MG63 (cell line): ENCODE results near the gene PGAP2. TPM values are rescaled to one million over a fixed set of nuclear protein-coding genes. Genes with fewer than 3 reads are reported as not detected.

ENCODE experiments used
- DNase-seq: peaks from one replicate; pipeline ENCODE4 v3.0.0-alpha.2; 2020
- H3K27me3 ChIP-seq: fragments of 250-450 bp; sonication (Bioruptor Pico); 2 replicates; pipeline ENCODE4 v1.5.1; 2020; ENCODE audit warnings: mild to moderate bottlenecking, moderate library complexity
- H3K36me3 ChIP-seq: fragments of 250-450 bp; sonication (Bioruptor Pico); 2 replicates; pipeline ENCODE4 v1.5.1; 2020; ENCODE audit warnings: mild to moderate bottlenecking, moderate library complexity
- H3K4me3 ChIP-seq: fragments of 250-450 bp; sonication (Bioruptor Pico); 2 replicates; pipeline ENCODE4 v1.5.1; 2020; ENCODE audit warnings: mild to moderate bottlenecking, moderate library complexity
- H3K9me3 ChIP-seq: fragments of 250-450 bp; sonication (Bioruptor Pico); 2 replicates; pipeline ENCODE4 v1.5.1; 2020; ENCODE audit warnings: mild to moderate bottlenecking, moderate library complexity
- total RNA-seq: library from RNA; depleted of rRNA; stranded (reverse); fragments of >200 nt; shearing (Covaris generic); gene quantifications from 2 replicates; pipeline ENCODE4 v1.2.3, GENCODE V29; 2014; ENCODE audit warnings: low replicate concordance

The PGAP2 gene
- total RNA-seq, 1 experiment from 2014 or later: 8.1 TPM

- Histone ChIP-seq H3K4me3 (no peak overlapping the region), H3K36me3 (no peaks in the 10 kb centered on the region; the same call in 1 of the 2 replicates), H3K9me3 (no peaks in the 10 kb centered on the region), H3K27me3 (no peaks in the 10 kb centered on the region)
- DNase-seq: no peak
These were observed 15.6 kb downstream of the PGAP2 start for GRCh38 chr11:3823762-3824506.

DNA sequence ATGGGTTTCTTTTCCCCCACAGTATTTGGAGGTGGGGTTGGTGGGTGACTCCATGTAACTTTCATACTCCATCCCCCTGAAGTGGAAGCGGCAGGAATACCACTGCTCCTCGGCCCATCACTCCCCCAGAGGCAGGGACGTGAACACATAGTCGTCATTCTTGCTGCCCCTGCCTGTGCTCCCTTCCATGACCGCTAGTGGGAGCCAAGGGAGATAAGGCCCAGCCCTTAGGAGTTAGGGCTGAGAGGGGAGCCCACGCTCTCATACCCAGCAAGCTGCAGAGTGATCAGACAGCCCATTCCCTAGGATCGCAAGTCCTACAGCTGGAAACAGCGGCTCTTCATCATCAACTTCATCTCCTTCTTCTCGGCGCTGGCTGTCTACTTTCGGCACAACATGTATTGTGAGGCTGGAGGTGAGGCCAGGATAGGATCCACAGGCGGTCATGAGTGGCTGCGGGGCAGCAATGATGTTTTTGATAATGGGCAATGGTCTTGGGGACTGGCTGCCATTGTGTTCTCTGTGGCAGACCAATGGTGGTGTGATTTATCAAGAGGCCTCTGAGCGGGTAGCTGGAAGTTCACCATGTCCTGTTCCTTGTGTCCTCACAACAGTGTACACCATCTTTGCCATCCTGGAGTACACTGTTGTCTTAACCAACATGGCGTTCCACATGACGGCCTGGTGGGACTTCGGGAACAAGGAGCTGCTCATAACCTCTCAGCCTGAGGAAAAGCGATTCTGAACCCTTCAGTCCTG lies 16.5 kb downstream of the PGAP2 start:
- peak; percentile 39 for DNase-seq
- H3K4me3 ChIP-seq: no peak overlapping the region

DNA sequence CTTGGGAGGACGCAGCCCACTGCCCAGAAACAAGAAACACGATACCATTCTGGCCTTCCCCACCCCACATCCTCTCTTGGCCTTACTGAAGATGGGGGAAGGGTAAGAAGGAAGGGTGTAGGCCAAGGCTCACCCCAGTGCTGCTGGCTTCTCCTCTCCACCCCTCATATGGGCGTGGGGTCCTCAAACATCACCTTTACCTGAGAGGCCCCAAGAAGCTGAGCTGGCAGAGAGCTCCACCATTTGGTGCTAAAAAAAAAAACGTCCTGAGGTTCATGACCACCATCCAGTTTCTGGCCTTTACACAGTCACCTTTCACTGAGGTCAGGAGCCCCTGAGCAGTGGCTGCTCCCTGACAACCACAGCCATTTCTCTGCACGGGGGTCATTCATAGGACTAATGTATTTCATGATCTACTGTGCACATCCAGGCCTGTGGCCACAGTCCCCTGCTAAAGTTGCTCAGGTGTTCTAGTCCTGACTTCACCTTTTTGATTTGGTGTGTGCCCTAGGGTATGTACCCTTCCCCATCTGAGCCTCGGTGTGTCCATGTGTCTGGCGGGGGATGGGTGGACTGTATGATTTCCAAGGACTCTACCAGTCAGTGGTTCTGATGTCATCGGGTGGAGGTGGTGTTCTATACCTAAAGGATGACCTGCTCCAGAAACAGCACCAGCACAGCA lies 17.3 kb downstream of the PGAP2 start:
- no peak overlapping the region for H3K4me3 ChIP-seq
- no peak for DNase-seq
- H3K9me3 ChIP-seq: no peaks in the 10 kb centered on the region
- no peaks in the 10 kb centered on the region for H3K27me3 ChIP-seq
- peaks cover 9% of the 10 kb centered on the region; the same call in 1 of the 2 replicates for H3K36me3 ChIP-seq

More for the DNA sequence above, 16.5 kb downstream of the PGAP2 start:
- Histone ChIP-seq H3K36me3 (peaks cover 5% of the 10 kb centered on the region; the same call in 1 of the 2 replicates), H3K27me3 (no peaks in the 10 kb centered on the region), H3K9me3 (no peaks in the 10 kb centered on the region)

DNA sequence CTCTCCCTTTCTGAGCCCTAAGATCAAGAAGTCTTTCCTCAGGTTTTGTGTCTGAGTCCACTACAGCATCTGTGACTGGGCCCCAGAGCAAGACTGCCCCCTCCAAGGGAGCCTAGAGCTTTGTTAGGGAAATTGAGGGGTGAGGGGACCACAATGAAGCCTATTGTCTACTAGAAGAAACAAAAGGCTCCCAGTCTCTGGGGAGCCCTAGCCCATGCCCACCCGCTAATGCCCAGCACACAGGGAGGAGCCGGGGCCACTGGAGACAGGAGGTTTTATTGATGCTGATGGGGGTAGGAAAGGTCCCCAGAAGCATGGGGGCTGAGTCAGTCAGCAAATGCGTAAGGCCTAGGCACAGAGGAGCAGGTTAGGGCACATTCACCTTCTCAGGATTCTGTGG lies 18.4 kb downstream of the PGAP2 start:
- H3K4me3 ChIP-seq: no peak overlapping the region
- H3K9me3 ChIP-seq: no peaks in the 10 kb centered on the region
- peaks cover 9% of the 10 kb centered on the region; the same call in 1 of the 2 replicates for H3K36me3 ChIP-seq
- H3K27me3 ChIP-seq: no peaks in the 10 kb centered on the region
- DNase-seq: no peak

DNA sequence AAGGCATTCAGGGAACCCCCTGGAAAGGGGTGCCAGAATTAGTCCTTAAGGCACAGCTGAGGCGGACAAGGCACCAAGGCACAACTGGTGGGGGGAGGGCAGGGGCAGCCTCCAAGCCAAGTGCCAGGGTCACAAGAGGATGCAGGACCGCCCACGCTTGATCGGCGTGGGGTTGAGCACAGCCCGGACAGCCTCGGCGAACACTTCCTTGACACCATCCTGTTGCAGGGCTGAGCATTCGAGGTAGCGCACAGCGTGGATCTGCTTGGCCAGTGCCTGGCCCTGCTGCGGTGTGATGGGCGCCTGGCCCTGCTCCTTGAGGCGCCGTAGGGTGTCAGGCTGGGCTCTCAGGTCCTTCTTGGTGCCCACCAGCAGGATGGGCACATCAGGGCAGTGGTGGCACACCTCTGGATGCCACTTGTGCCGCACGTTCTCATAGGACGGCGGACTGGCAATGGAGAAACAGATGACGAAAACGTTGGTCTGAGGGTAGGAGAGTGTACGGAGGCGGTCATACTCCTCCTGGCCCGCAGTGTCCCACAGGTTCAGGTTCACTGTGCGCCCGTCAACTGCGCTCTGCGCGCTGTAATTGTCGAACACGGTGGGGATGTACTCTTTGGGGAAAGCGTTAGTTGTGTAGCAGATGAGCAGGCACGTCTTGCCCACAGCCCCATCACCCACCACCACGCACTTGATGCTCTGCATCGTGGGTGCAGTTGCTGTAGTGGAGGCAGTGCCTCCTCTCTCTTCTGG lies 19.2 kb downstream of the PGAP2 start:
- DNase-seq: no peak
- Histone ChIP-seq H3K27me3 (no peaks in the 10 kb centered on the region), H3K36me3 (peaks cover 9% of the 10 kb centered on the region; the same call in 1 of the 2 replicates), H3K9me3 (no peaks in the 10 kb centered on the region), H3K4me3 (no peak overlapping the region)

DNA sequence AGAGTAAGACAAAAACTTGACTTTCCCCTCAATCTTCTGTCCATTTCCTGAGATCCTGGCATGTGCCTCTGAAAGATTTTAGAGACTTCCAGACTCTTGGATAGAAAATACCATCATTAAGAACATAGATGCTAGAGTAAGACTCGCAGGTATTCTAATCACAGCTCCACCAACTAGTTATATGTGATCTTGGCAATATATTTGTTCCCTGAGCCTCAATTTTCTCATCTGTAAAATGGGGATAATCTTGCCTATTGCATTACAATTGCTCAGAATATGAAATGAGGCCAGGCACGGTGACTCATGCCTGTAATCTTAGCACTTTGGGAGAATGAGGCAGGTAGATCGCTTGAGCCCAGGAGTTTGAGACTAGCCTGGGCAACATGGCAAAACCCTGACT lies 21.7 kb downstream of the PGAP2 start:
- Histone ChIP-seq H3K27me3 (no peaks in the 10 kb centered on the region), H3K36me3 (peaks cover 12% of the 10 kb centered on the region; the same call in 1 of the 2 replicates), H3K9me3 (no peaks in the 10 kb centered on the region), H3K4me3 (no peak overlapping the region)
- DNase-seq: no peak

GRCh38 chr11:3830730-3831129 lies 22.4 kb downstream of the PGAP2 start:
- H3K36me3 ChIP-seq: peaks cover 12% of the 10 kb centered on the region; the same call in 1 of the 2 replicates
- no peaks in the 10 kb centered on the region for H3K9me3 ChIP-seq
- H3K27me3 ChIP-seq: no peaks in the 10 kb centered on the region
- DNase-seq: no peak
- H3K4me3 ChIP-seq: no peak overlapping the region

- peaks cover 12% of the 10 kb centered on the region; the same call in 1 of the 2 replicates for H3K36me3 ChIP-seq
- no peak for DNase-seq
- no peaks in the 10 kb centered on the region for H3K27me3 ChIP-seq
These were observed 23.2 kb downstream of the PGAP2 start for GRCh38 chr11:3831378-3832239.

GRCh38 chr11:3832816-3833215 lies 24.5 kb downstream of the PGAP2 start:
- Histone ChIP-seq H3K9me3 (no peaks in the 10 kb centered on the region), H3K36me3 (peaks cover 12% of the 10 kb centered on the region; the same call in 1 of the 2 replicates), H3K27me3 (no peaks in the 10 kb centered on the region), H3K4me3 (no peak overlapping the region)
- DNase-seq: no peak

More at GRCh38 chr11:3831378-3832239, 23.2 kb downstream of the PGAP2 start:
- Histone ChIP-seq H3K4me3 (no peak overlapping the region), H3K9me3 (no peaks in the 10 kb centered on the region)

DNA sequence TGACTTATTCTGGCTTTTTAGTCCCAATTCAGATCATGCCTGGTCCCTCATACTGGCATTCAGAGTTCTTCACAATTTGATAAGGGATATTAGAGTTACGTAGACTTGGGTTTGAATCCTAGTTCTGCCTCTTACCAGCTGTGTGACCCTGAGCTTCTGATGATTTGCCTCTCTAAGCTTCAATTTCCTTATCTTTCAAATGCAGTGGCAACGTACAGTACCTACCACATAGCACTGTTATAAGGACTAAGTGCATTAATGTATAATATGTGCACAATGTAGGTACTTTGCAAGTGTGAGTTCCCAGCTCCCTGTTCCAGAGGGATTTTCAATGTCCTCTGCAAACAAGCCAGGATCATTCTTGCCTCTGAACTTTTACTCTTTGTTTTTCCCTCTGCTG lies 25.1 kb downstream of the PGAP2 start:
- DNase-seq: no peak
- Histone ChIP-seq H3K9me3 (no peaks in the 10 kb centered on the region), H3K36me3 (peaks cover 12% of the 10 kb centered on the region; the same call in 1 of the 2 replicates), H3K4me3 (no peak overlapping the region), H3K27me3 (no peaks in the 10 kb centered on the region)

DNA sequence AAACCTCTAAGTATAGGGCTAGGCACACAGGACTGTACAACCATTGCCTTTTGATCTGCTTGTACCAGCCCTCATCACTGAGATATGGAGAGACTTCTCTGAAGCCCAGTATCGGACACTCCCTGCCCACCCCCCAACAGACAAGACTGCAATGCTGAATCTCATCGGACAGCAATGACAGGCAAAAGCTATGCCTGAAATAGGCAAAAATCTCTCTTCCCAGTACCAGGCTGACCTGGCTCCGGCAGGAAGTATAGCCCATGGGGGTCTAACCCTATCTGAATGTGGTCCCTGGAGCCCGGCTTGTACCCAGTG lies 25.9 kb downstream of the PGAP2 start:
- DNase-seq: no peak
- no peaks in the 10 kb centered on the region for H3K27me3 ChIP-seq
- H3K9me3 ChIP-seq: no peaks in the 10 kb centered on the region

GRCh38 chr11:3834664-3835461 lies 26.5 kb downstream of the PGAP2 start:
- H3K27me3 ChIP-seq: no peaks in the 10 kb centered on the region
- peaks cover 8% of the 10 kb centered on the region; the same call in 1 of the 2 replicates for H3K36me3 ChIP-seq
- DNase-seq: no peak
- no peaks in the 10 kb centered on the region for H3K9me3 ChIP-seq
- H3K4me3 ChIP-seq: no peak overlapping the region

More for the DNA sequence above, 25.9 kb downstream of the PGAP2 start:
- Histone ChIP-seq H3K36me3 (peaks cover 12% of the 10 kb centered on the region; the same call in 1 of the 2 replicates), H3K4me3 (no peak overlapping the region)

- Histone ChIP-seq H3K36me3 (peaks cover 3% of the 10 kb centered on the region; the same call in 1 of the 2 replicates), H3K27me3 (no peaks in the 10 kb centered on the region), H3K9me3 (no peaks in the 10 kb centered on the region), H3K4me3 (no peak overlapping the region)
- DNase-seq: no peak
These were observed 27.4 kb downstream of the PGAP2 start for GRCh38 chr11:3835751-3836150.

DNA sequence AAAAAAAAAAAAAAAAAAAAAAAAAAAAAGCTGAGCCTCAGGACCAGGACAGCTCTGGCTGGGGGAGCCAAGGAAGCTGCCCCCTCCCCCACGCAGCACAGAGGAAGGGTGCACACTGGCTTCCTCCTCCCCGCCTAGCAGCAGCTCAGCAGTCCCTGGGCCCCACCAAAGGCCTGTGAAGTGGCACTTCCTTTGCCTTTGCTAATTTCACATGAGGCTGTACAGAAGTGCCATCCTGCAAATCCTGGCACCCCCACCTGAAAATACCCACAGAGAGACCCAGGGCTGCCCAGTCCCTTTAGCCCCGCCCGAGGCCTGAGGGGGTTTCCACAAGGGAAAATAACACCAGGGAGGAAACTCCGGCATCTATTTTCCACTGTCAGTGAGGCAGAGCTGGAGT lies 28.5 kb downstream of the PGAP2 start:
- DNase-seq: no peak
- no peak overlapping the region for H3K4me3 ChIP-seq
- peaks cover 3% of the 10 kb centered on the region; the same call in 1 of the 2 replicates for H3K36me3 ChIP-seq

GRCh38 chr11:3837793-3838192 lies 29.4 kb downstream of the PGAP2 start:
- Histone ChIP-seq H3K4me3 (no peak overlapping the region), H3K36me3 (peaks cover 3% of the 10 kb centered on the region; the same call in 1 of the 2 replicates), H3K27me3 (no peaks in the 10 kb centered on the region), H3K9me3 (no peaks in the 10 kb centered on the region)
- no peak for DNase-seq

More for the DNA sequence above, 28.5 kb downstream of the PGAP2 start:
- H3K9me3 ChIP-seq: no peaks in the 10 kb centered on the region
- H3K27me3 ChIP-seq: no peaks in the 10 kb centered on the region
